ENCODE data around the gene MAN1C1. TPM values are rescaled to one million over a fixed set of nuclear protein-coding genes. Genes with fewer than 3 reads are reported as not detected.

MAN1C1 gene
- total and polyA plus RNA-seq, 2 donors (not counting 1 experiment from before 2014, with no cell fraction given) = 0.31 to 0.89 TPM

DNA sequence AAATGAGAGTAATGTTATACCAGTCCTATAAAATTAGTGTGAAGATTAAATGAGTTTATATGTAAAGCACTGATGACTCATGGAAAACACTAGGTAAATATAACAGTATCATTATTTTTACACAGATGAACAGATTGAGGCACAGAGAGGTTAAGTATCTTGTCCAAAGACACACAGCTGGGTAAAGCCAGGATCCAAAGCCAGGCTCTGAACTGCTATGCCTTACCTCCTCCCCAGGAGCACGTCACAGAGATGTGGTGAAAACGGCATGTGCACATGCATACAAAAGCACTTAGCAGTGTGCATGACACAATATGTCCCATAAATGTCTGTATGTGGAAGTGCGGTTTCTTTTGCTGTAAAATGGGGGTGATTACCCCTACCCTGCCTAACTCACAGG lies 56.9 kb downstream of the MAN1C1 start:
- intact Hi-C loops (cut with micrococcal nuclease) = no loop called here
- Histone ChIP-seq H3K4me2 (replicated peaks; ENCODE audit: low read depth, low read length, poor library complexity, severe bottlenecking) (no peak overlapping the region), H3K9me3 (ENCODE audit: control extremely low read depth in 1 of 3, control insufficient read depth in 2 of 3, insufficient read depth in 1 of 3, low read length in 2 of 3) (peaks cover 0 to 4% (median 0%) of the 10 kb centered on the region in 3 donors), H3K79me2 (ENCODE audit: control insufficient read depth, insufficient read depth, low read length) (no peaks in the 10 kb centered on the region), H3K36me3 (replicated peaks in 1 of 2; ENCODE audit: control extremely low read depth in 1 of 2, control insufficient read depth in 1 of 2, extremely low read depth in 1 of 2, insufficient read depth in 2 of 2, low read length in 1 of 2) (no peaks in the 10 kb centered on the region), H3K27me3 (replicated peaks in 1 of 4; ENCODE audit: control extremely low read depth in 1 of 4, control insufficient read depth in 3 of 4, insufficient read depth in 4 of 4, low read length in 3 of 4) (no peaks in the 10 kb centered on the region), H4K20me1 (ENCODE audit: control insufficient read depth, insufficient read depth, low read length, poor library complexity, severe bottlenecking) (no peaks in the 10 kb centered on the region), H2AFZ (ENCODE audit: insufficient read depth, low read depth, low read length, poor library complexity, severe bottlenecking) (no peak overlapping the region), H3K4me3 (ENCODE audit: control extremely low read depth in 1 of 5, extremely low read depth in 1 of 5, insufficient read depth in 1 of 5, low read depth in 2 of 5, low read length in 4 of 5) (no peak overlapping the region), H3K4me1 (ENCODE audit: control insufficient read depth in 2 of 2, insufficient read depth in 2 of 2, low read length in 2 of 2) (peaks cover 8 to 13% of the 10 kb centered on the region in 2 donors), H3K9ac (ENCODE audit: low read length) (no peak overlapping the region), H3K27ac (ENCODE audit: low read length in 2 of 2) (no peak overlapping the region)
- CTCF ChIA-PET = no interaction called here
- no peak for DNase-seq
- peaks cover 11% of the 10 kb centered on the region for H3K4me1 Mint-ChIP-seq
- TF ChIP-seq EZH2 (IDR thresholded peaks at IDR 0.05; ENCODE audit: borderline replicate concordance, insufficient read depth, low read depth, low read length, poor library complexity, severe bottlenecking) = no peak
- TF ChIP-seq, protein P1, sequence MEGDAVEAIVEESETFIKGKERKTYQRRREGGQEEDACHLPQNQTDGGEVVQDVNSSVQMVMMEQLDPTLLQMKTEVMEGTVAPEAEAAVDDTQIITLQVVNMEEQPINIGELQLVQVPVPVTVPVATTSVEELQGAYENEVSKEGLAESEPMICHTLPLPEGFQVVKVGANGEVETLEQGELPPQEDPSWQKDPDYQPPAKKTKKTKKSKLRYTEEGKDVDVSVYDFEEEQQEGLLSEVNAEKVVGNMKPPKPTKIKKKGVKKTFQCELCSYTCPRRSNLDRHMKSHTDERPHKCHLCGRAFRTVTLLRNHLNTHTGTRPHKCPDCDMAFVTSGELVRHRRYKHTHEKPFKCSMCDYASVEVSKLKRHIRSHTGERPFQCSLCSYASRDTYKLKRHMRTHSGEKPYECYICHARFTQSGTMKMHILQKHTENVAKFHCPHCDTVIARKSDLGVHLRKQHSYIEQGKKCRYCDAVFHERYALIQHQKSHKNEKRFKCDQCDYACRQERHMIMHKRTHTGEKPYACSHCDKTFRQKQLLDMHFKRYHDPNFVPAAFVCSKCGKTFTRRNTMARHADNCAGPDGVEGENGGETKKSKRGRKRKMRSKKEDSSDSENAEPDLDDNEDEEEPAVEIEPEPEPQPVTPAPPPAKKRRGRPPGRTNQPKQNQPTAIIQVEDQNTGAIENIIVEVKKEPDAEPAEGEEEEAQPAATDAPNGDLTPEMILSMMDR (IDR thresholded peaks at IDR 0.05) = no peak
- no peak overlapping the region for H3K4me3 Mint-ChIP-seq
- peaks cover 24% of the 10 kb centered on the region for H3K27me3 Mint-ChIP-seq
- no CpG with 5 or more reads among the region's 3 CpGs for WGBS (ENCODE audit: insufficient coverage)
- no peak for ATAC-seq (ENCODE audit: low read depth)
- H3K27ac Mint-ChIP-seq = no peak overlapping the region
- POLR2A ChIA-PET = no interaction called here
- no peaks in the 10 kb centered on the region for H3K9me3 Mint-ChIP-seq (ENCODE audit: insufficient read depth)

DNA sequence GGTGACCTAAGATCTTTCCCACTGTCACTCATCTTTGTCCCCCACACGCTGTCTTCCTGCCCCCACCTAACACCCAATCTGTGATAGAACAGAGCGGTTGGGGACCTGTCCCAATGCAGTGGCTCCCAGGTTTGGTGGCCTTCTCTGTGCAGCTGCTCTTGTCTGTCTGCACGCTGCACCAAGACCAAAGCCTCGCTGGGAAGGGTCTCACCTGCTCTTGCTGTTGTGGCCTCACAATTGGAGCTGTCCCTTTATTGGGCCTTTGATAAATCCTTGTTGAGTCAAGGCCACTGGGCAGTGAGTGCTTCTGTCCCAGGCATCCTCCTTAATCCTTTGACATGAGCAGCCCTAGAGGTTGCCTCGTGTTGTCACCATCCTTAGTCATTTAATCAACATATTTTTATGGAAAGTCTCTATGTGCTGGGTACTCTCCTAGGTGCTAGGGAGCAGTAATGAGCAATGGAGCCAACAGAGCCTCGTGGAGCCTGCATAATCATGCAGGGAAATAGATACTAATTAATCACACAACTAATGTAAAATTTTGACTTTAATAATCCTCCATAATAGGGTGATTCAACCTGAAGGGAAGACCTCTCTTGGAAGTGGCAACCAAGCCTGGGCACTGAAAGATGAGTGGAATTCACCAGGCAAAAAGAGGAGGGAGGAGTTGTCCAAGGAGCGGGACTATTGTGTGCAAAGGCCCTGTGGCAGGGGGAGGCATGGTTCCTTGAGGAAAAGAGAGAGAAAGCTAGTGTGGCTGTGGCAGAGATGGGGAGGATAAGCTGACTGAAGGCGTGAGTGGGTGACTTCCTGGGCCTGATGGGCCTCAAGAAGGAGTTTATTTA lies 57.6 kb downstream of the MAN1C1 start:
- Histone ChIP-seq H3K79me2 (ENCODE audit: control insufficient read depth, insufficient read depth, low read length) (no peaks in the 10 kb centered on the region), H3K4me3 (ENCODE audit: control extremely low read depth in 1 of 5, extremely low read depth in 1 of 5, insufficient read depth in 1 of 5, low read depth in 2 of 5, low read length in 4 of 5) (no peak overlapping the region), H3K36me3 (replicated peaks in 1 of 2; ENCODE audit: control extremely low read depth in 1 of 2, control insufficient read depth in 1 of 2, extremely low read depth in 1 of 2, insufficient read depth in 2 of 2, low read length in 1 of 2) (no peaks in the 10 kb centered on the region), H3K4me1 (ENCODE audit: control insufficient read depth in 2 of 2, insufficient read depth in 2 of 2, low read length in 2 of 2) (peaks cover 8 to 13% of the 10 kb centered on the region in 2 donors), H3K4me2 (replicated peaks; ENCODE audit: low read depth, low read length, poor library complexity, severe bottlenecking) (no peak overlapping the region), H3K9me3 (ENCODE audit: control extremely low read depth in 1 of 3, control insufficient read depth in 2 of 3, insufficient read depth in 1 of 3, low read length in 2 of 3) (peaks cover 0 to 4% (median 0%) of the 10 kb centered on the region in 3 donors), H3K27ac (ENCODE audit: low read length in 2 of 2) (no peak overlapping the region), H4K20me1 (ENCODE audit: control insufficient read depth, insufficient read depth, low read length, poor library complexity, severe bottlenecking) (no peaks in the 10 kb centered on the region), H2AFZ (ENCODE audit: insufficient read depth, low read depth, low read length, poor library complexity, severe bottlenecking) (no peak overlapping the region), H3K9ac (ENCODE audit: low read length) (no peak overlapping the region), H3K27me3 (replicated peaks in 1 of 4; ENCODE audit: control extremely low read depth in 1 of 4, control insufficient read depth in 3 of 4, insufficient read depth in 4 of 4, low read length in 3 of 4) (no peaks in the 10 kb centered on the region)
- CTCF ChIA-PET = no interaction called here
- WGBS (ENCODE audit: insufficient coverage) = 99% methylated on average over 6 of the region's 8 CpGs
- H3K27me3 Mint-ChIP-seq = peaks cover 28% of the 10 kb centered on the region
- no peaks in the 10 kb centered on the region for H3K9me3 Mint-ChIP-seq (ENCODE audit: insufficient read depth)
- peaks cover 11% of the 10 kb centered on the region for H3K4me1 Mint-ChIP-seq
- intact Hi-C loops (cut with micrococcal nuclease) = no loop called here
- DNase-seq (no peak), ATAC-seq (ENCODE audit: low read depth) (no peak)
- no peak for TF ChIP-seq EZH2 (IDR thresholded peaks at IDR 0.05; ENCODE audit: borderline replicate concordance, insufficient read depth, low read depth, low read length, poor library complexity, severe bottlenecking)
- TF ChIP-seq, protein P1 (IDR thresholded peaks at IDR 0.05) = no peak
- H3K4me3 Mint-ChIP-seq = no peak overlapping the region
- POLR2A ChIA-PET = no interaction called here
- H3K27ac Mint-ChIP-seq = no peak overlapping the region
